ENCODE measurements around the gene PHEX.

DNA sequence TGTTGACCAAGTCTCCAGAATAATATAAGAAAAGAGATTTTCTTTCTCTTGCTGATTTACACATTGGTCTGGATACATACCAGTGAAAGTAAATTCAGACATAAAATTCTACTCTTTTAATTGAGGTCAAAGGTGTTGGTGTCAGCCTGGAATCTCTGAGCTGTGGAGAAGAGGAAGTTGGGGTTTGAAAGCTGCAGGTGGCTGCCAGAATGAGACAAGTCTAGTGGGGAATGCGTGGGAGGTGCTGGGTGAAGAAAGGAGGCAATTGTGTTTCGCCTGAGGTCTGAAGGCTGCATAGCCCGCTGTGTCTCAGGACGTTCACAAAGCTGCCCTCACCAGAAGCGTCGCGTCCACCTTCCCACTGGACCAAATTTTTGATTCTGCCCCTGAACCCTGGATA, 31.2 kb downstream of the PHEX start:
- TF ChIP-seq, protein P1, sequence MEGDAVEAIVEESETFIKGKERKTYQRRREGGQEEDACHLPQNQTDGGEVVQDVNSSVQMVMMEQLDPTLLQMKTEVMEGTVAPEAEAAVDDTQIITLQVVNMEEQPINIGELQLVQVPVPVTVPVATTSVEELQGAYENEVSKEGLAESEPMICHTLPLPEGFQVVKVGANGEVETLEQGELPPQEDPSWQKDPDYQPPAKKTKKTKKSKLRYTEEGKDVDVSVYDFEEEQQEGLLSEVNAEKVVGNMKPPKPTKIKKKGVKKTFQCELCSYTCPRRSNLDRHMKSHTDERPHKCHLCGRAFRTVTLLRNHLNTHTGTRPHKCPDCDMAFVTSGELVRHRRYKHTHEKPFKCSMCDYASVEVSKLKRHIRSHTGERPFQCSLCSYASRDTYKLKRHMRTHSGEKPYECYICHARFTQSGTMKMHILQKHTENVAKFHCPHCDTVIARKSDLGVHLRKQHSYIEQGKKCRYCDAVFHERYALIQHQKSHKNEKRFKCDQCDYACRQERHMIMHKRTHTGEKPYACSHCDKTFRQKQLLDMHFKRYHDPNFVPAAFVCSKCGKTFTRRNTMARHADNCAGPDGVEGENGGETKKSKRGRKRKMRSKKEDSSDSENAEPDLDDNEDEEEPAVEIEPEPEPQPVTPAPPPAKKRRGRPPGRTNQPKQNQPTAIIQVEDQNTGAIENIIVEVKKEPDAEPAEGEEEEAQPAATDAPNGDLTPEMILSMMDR (IDR thresholded peaks at IDR 0.05; ENCODE audit: poor library complexity, severe bottlenecking) = no peak
- TF ChIP-seq RAD21 (conservative IDR thresholded peaks at IDR 0.05) = no peak
